Activated B cell treated with CpG ODN at 0.5 μM for 24 hours (primary cell): Measurements from ENCODE around the gene LYRM4. TPM values are rescaled to one million over a fixed set of nuclear protein-coding genes. Genes with fewer than 3 reads are reported as not detected.

Experiments
- ATAC-seq: fragments of 200-7000 bp; cut with Tn5 transposase; one replicate; pipeline ENCODE4 v1.10.0; 2021; ENCODE audit warnings: low read depth, mild to moderate bottlenecking, moderate library complexity
- CTCF ChIA-PET: fragments of 350-600 bp; sonication (Branson Sonifier 250); formaldehyde crosslinking; loops from one replicate; lab custom pipeline; 2021; ENCODE audit warnings: antibody characterized with exemption; lab: Charles Lee
- POLR2A ChIA-PET: fragments of 350-600 bp; sonication (Branson Sonifier 250); formaldehyde crosslinking; loops from one replicate; lab custom pipeline; 2021; ENCODE audit warnings: antibody characterized with exemption; lab: Charles Lee
- DNase-seq: peaks from one replicate; pipeline ENCODE4 v3.0.0; 2022
- H3K27ac Mint-ChIP-seq: one replicate; pipeline ENCODE4 v1.8.0; 2020; ENCODE audit warnings: mixed read lengths
- H3K27me3 Mint-ChIP-seq: one replicate; pipeline ENCODE4 v1.8.0; 2021; ENCODE audit warnings: mixed read lengths
- H3K36me3 Mint-ChIP-seq: one replicate; pipeline ENCODE4 v1.8.0; 2021; ENCODE audit warnings: low read depth, mixed read lengths
- H3K4me1 Mint-ChIP-seq: one replicate; pipeline ENCODE4 v1.8.0; 2021; ENCODE audit warnings: mixed read lengths
- H3K4me3 Mint-ChIP-seq: one replicate; pipeline ENCODE4 v1.8.0; 2020; ENCODE audit warnings: mild to moderate bottlenecking, mixed read lengths
- H3K9me3 Mint-ChIP-seq: one replicate; pipeline ENCODE4 v1.8.0; 2020; ENCODE audit warnings: mixed read lengths
- intact Hi-C: fragments of 100-400 bp; cut with micrococcal nuclease; formaldehyde crosslinking; loops from one replicate; pipeline ENCODE4 v1.15.1; 2024
- total RNA-seq: library from RNA; stranded (reverse); gene quantifications from 2 replicates; pipeline ENCODE4 v1.2.3, GENCODE V29; 2022
- TF ChIP-seq, protein P1 (sequence below): fragments of 200-600 bp; IDR thresholded peaks from one replicate; pipeline ENCODE4 v1.8.0; 2022; ENCODE audit warnings: antibody characterized with exemption, mild to moderate bottlenecking

Gene LYRM4
- total RNA-seq, 1 donor from 2014 or later, result 51.2 TPM

DNA sequence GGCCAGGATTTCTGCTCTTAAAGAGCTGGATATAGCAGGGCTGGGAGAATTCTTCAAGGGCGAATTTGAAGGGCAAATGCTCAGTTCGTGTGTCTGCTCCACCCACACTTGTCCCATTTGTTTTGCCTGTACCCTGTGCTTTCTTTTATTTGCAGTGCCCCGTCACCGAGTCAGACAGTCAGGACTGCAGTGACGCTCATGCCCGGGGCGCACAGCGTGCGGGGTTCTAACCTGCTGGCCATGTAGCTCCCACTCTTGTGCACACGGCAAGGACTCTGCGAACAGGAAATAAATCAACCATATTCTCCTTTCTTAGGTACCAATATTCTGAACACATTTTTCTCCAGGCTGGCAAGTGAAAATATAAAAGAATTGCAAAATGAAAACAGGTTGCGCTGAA is 17.7 kb downstream of the LYRM4 start:
- DNase-seq (no peak), ATAC-seq (no peak)
- H3K27me3 Mint-ChIP-seq, result no peaks in the 10 kb centered on the region
- H3K4me3 Mint-ChIP-seq, result no peak overlapping the region
- intact Hi-C loops, result no loop called here
- CTCF ChIA-PET, result interaction anchor here (1.1 kb wide), 1 partner anchor 60 kb away, joined by 3 read pairs; no protein-coding TSS in a partner anchor
- no peaks in the 10 kb centered on the region for H3K4me1 Mint-ChIP-seq
- TF ChIP-seq, protein P1, sequence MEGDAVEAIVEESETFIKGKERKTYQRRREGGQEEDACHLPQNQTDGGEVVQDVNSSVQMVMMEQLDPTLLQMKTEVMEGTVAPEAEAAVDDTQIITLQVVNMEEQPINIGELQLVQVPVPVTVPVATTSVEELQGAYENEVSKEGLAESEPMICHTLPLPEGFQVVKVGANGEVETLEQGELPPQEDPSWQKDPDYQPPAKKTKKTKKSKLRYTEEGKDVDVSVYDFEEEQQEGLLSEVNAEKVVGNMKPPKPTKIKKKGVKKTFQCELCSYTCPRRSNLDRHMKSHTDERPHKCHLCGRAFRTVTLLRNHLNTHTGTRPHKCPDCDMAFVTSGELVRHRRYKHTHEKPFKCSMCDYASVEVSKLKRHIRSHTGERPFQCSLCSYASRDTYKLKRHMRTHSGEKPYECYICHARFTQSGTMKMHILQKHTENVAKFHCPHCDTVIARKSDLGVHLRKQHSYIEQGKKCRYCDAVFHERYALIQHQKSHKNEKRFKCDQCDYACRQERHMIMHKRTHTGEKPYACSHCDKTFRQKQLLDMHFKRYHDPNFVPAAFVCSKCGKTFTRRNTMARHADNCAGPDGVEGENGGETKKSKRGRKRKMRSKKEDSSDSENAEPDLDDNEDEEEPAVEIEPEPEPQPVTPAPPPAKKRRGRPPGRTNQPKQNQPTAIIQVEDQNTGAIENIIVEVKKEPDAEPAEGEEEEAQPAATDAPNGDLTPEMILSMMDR, result no peak
- peaks cover 34% of the 10 kb centered on the region for H3K36me3 Mint-ChIP-seq
- no peaks in the 10 kb centered on the region for H3K9me3 Mint-ChIP-seq
- POLR2A ChIA-PET, result no interaction called here
- H3K27ac Mint-ChIP-seq, result no peak overlapping the region

DNA sequence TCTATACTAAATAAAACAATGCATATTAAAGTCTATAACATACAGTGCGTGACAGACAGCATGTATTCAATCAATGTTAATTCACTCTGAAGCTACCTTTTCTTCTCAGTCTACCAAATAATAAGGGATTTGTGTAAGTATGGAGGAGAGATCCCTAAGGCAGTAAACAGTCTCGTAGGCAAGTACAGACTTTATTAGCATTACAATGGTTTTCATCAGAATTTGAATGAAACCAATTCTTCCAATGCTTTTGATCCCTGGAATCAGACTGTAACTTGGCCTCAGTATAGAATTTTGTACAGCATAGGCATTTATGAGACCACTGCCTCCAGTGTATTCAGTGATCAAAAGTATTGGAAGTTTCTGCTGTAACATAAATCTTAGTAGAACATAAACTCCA is 19.5 kb downstream of the LYRM4 start:
- ChIA-PET CTCF (no interaction called here), POLR2A (no interaction called here)
- TF ChIP-seq, protein P1, result no peak
- no peaks in the 10 kb centered on the region for H3K9me3 Mint-ChIP-seq
- no peaks in the 10 kb centered on the region for H3K4me1 Mint-ChIP-seq
- H3K27ac Mint-ChIP-seq, result no peak overlapping the region
- intact Hi-C loops, result no loop called here
- no peak overlapping the region for H3K4me3 Mint-ChIP-seq
- DNase-seq (no peak), ATAC-seq (no peak)
- H3K27me3 Mint-ChIP-seq, result no peaks in the 10 kb centered on the region
- peaks cover 34% of the 10 kb centered on the region for H3K36me3 Mint-ChIP-seq

DNA sequence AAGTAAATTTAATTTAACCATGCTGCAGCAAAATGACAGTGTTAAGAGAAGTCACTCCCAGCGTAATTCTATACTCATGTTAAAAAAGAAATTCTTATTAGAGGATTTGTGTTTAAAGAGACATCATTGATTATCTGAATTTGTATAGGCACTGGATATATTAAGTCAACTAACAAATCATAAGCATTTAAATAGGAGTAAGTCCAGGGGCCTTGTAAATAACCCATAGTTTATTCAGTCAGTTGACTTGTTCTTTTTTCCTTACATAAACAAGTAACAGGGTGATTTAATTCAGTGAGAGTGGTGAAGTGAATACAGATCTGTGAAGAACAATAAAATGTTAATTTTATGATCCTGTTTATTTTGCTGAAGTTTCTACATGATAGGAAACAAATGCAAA is 22.4 kb downstream of the LYRM4 start:
- H3K27ac Mint-ChIP-seq, result no peak overlapping the region
- intact Hi-C loops, result no loop called here
- TF ChIP-seq, protein P1, result no peak
- H3K9me3 Mint-ChIP-seq, result no peaks in the 10 kb centered on the region
- H3K27me3 Mint-ChIP-seq, result no peaks in the 10 kb centered on the region
- H3K4me3 Mint-ChIP-seq, result no peak overlapping the region
- H3K4me1 Mint-ChIP-seq, result no peaks in the 10 kb centered on the region
- no peak for ATAC-seq
- no peak for DNase-seq
- ChIA-PET POLR2A (no interaction called here), CTCF (no interaction called here)
- peaks cover 41% of the 10 kb centered on the region for H3K36me3 Mint-ChIP-seq

DNA sequence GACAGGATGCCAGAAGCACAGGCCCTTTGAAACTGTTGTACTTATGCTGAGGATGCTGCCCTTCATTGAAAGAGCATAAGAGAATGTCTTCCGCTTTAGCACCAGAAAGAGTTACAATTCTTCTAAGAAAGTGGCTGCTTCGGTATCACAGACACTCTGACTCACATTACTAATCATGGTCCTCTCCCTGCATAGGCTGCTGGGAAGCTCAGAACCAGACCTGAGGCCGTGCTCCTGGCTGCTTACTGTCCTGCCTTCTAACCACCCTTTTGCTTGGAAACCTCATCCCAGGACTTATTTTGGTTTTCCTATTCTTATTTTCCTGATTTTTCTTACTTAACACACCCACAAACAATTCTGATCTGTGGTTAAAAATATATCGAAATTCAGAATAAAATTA is 22.9 kb downstream of the LYRM4 start:
- Mint-ChIP-seq H3K4me3 (no peak overlapping the region), H3K4me1 (no peaks in the 10 kb centered on the region), H3K27me3 (no peaks in the 10 kb centered on the region), H3K36me3 (peaks cover 36% of the 10 kb centered on the region), H3K27ac (no peak overlapping the region), H3K9me3 (no peaks in the 10 kb centered on the region)
- ChIA-PET POLR2A (no interaction called here), CTCF (no interaction called here)
- intact Hi-C loops, result no loop called here
- TF ChIP-seq, protein P1, result no peak
- ATAC-seq, result no peak
- DNase-seq, result no peak

DNA sequence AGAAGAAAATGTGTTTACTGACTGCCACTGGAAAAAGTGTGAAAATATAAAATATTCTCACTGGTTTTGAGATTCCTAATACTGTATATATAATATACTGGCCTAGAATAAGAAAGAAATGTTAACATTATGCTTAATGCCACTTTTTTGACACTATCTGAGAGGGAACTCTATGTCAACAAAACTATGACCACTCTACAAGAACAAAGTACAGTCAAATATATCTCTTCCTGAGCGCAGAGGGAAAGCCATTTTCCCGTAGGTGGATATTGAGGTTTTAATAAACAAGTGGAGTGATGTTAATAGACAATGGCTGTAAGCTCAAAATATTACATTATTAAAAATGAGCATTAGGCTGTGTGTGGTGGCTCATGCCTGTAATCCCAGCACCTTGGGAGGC is 24.9 kb downstream of the LYRM4 start:
- Mint-ChIP-seq H3K27ac (no peak overlapping the region), H3K4me1 (peaks cover 7% of the 10 kb centered on the region), H3K27me3 (no peaks in the 10 kb centered on the region), H3K9me3 (no peaks in the 10 kb centered on the region), H3K36me3 (peaks cover 29% of the 10 kb centered on the region), H3K4me3 (no peak overlapping the region)
- CTCF ChIA-PET, result interaction anchor here (1.7 to 1.9 kb wide), 2 partner anchors 68 to 92 kb away, joined by 3 to 5 read pairs; no protein-coding TSS in a partner anchor
- DNase-seq, result no peak
- TF ChIP-seq, protein P1, result no peak
- intact Hi-C loops, result no loop called here
- no peak for ATAC-seq
- POLR2A ChIA-PET, result no interaction called here
